Fibroblast of the aortic adventitia (primary cell): Measurements from ENCODE around the gene IL15RA. TPM values are rescaled to one million over a fixed set of nuclear protein-coding genes. Genes with fewer than 3 reads are reported as not detected.
"Not testable (repeated sequence)": the region's sequence is repeated elsewhere in the genome, so short reads cannot be mapped to it uniquely, and the experiment has no call there.

Experiments
- DNase-seq: peaks from one replicate; pipeline ENCODE4 v3.0.0-alpha.2; 2010; ENCODE audit warnings: low read depth
- H3K4me3 ChIP-seq: 2 replicates; pipeline ENCODE4 v1.5.1; 2011; ENCODE audit warnings: low read depth, mild to moderate bottlenecking, control low read depth, low read length, moderate library complexity
- total RNA-seq: library from RNA; depleted of rRNA; stranded (reverse); fragments of >200 nt; gene quantifications from 2 replicates; pipeline ENCODE4 v1.2.3, GENCODE V29; 2012; ENCODE audit warnings: low replicate concordance
- TF ChIP-seq, protein P1 (sequence below): IDR thresholded peaks from 2 replicates; pipeline ENCODE4 v1.5.1; 2011; ENCODE audit warnings: mild to moderate bottlenecking, low read length, control low read depth, inconsistent platforms; ENCODE audit not compliant: insufficient read depth

The IL15RA gene
- total RNA-seq, 1 donor, result 5.7 TPM

DNA sequence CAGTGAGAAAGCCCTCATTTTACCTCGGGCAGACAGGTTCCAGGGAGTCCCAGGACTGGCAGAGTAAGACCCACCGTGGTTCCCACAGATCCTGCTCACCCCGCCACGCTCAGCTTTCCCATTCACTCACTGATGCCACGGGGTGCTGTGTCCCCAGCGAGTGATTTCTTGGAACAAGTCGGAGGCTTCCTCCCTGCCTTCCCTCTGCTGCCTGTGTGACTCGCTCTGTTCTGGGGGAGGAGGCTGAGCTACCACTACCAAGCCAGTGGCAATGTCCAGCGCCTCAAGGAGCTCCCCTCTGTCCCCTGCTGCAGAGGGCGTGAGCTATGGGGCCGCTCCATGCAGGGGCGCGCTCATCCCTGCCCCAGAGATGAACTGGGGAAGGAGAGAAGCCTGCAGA is 12.6 kb downstream of the IL15RA start:
- H3K4me3 ChIP-seq, result no peak overlapping the region
- DNase-seq, result no peak
- TF ChIP-seq, protein P1, sequence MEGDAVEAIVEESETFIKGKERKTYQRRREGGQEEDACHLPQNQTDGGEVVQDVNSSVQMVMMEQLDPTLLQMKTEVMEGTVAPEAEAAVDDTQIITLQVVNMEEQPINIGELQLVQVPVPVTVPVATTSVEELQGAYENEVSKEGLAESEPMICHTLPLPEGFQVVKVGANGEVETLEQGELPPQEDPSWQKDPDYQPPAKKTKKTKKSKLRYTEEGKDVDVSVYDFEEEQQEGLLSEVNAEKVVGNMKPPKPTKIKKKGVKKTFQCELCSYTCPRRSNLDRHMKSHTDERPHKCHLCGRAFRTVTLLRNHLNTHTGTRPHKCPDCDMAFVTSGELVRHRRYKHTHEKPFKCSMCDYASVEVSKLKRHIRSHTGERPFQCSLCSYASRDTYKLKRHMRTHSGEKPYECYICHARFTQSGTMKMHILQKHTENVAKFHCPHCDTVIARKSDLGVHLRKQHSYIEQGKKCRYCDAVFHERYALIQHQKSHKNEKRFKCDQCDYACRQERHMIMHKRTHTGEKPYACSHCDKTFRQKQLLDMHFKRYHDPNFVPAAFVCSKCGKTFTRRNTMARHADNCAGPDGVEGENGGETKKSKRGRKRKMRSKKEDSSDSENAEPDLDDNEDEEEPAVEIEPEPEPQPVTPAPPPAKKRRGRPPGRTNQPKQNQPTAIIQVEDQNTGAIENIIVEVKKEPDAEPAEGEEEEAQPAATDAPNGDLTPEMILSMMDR, result no peak

DNA sequence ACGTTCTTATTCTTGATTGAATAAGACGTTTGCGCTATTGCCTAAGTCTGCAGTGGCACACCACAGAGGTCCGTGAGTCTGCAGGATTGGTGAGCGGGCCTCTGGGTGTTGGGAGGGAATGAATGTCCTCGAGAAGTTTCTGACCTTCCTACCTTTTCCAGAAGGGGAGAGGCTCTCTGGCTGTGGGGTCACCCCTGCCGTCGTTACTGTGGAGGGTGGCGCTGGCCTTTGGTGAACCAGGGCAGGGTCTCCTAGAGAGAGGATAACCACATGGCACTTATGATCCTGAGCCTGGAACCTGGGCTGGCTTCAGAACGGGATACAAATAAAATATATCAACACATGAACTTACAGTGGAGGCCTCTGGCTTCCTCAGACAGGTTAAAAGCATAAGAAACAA is 13.8 kb downstream of the IL15RA start:
- no peak for DNase-seq
- TF ChIP-seq, protein P1, result no peak
- no peak overlapping the region for H3K4me3 ChIP-seq

DNA sequence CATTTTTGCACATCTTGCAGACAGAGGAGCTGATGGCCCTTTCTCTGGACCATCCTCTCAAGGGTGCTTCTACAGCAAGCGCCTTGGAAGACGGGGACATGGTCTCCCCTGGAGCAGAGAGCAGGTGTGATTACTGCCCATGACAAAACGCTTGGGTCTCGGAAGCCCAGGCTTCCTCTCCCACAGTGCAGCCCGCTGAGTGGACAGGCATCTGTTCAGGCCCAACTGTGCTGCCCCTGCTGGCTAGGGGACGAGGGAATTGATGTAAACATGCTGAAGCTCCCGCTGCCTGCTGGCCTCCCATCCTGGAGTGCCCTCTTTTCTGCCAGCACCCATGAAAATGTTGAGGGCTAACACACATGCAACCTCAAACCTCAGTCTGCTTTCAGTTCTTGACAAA is 14.3 kb downstream of the IL15RA start:
- TF ChIP-seq, protein P1, result no peak
- no peak for DNase-seq

DNA sequence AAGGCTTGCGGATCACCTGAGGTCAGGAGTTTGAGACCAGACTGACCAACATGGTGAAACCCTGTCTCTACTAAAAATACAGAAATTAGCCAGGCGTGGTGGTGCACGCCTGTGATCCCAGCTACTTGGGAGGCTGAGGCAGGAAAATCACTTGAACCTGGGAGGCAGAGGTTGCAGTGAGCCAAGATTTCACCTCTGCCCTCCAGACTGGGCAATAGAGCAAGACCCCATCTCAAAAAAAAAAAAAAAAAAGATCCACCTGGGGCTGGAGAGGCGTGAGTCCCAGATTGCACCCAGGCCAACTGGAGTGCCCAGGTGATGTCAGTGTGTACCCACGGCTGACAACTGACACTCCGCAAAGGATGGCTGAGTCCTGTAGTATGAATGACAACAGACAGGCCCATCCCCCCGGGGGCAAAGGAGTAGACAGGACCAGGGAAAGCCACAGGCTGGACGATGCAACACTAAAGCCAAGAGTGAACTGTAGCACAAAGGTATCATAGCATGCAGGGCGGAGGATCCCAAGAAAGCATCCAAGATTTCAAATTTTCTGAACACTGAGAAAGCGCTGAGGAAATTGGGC is 14.9 kb downstream of the IL15RA start:
- H3K4me3 ChIP-seq, DNase-seq: not testable (repeated sequence)

More for the DNA sequence above, 14.3 kb downstream of the IL15RA start:
- no peak overlapping the region for H3K4me3 ChIP-seq

DNA sequence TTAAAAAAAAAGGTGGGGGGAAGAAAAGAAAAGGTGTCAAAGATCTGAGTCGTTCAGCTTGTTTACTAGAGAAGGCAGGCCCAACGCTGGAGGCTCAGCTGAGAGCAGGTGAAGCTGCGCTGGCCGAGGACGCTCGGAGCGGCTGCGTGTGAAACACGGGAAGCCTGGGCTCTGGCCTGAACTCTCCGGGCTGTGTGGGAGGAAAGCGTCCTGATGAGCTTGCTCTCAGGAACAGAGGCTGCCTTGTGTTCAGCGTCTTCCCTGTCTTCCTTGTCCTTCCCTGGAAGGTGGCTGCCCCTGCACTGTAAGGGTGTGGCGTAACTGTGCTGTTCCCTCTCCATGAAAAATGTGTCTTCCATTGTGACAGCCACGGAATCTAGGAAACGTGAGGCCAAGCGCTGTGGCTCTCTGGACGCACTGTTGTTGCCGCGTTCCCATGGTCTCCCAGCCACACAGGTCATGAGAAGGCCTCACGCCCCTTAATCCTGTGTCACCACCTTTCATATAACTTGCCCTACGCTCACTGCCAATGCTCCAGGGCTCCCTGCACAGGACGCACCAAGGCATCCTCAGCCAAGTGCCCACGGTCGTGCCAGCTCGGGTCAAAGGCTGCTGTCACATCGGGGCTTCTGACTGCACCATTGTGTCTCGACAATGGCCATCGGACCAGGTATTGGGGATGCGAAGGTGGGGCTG is 15.8 kb downstream of the IL15RA start:
- TF ChIP-seq, protein P1, result no peak
- H3K4me3 ChIP-seq, result no peak overlapping the region
- no peak for DNase-seq

DNA sequence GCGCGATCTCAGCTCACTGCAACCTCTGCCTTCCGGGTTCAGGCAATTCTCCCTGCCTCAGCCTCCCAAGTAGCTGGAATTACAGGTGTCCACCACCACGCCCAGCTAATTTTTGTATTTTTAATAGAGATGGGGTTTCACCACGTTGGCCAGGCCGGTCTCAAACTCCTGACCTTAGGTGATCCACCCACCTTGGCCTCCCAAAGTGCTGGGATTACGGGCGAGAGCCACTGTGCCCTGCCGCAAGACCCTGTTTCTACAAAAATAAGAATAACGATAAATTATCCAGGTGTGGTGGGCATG is 16.4 kb downstream of the IL15RA start:
- not testable (repeated sequence) for H3K4me3 ChIP-seq, DNase-seq

DNA sequence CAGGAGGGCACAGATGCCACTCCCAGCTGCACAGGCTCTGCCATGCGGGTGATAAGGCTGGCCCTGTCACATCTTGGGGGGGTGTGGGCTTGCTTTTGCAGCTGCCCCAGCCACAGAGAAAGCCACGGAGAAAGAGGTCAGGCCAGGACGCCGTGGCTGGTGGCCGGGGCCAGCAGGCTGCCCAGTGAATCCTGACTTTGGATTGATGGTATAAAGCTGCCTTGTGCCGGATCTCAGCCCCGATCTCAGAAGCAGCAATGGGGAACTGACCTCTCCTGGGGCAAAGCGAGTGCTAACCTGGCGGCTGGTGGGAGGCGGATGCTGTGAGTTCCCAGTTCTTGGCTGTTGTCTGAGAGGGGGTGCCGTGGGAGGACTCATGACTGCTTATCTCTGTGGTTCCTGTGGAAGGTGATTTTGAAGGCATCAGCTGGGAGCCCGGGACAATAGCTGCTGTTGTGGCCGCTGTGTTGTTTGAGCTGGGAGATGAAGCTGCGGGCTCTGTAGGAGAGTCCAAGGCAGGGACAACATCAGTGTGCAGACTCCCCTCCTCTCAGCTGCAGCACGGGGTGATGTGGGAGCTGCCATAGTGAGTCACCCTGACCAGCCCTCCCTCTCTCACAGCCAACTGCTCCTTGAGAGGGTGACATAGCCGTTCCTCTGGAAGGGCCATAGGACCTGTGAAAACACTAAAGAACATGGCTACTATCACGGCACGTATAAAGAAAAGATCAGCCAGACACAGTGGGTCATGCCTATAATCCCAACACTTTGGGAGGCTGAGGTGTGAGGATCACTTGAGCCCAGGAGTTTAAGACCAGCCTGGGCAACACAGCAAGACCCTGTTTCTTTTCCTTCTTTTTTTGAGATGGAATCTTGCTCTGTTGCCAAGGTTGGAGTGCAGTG is 17.0 kb downstream of the IL15RA start:
- TF ChIP-seq, protein P1, result no peak
- no peak overlapping the region for H3K4me3 ChIP-seq
- DNase-seq, result no peak
